Measurements from ENCODE around the gene LGMN.

Gene LGMN

DNA sequence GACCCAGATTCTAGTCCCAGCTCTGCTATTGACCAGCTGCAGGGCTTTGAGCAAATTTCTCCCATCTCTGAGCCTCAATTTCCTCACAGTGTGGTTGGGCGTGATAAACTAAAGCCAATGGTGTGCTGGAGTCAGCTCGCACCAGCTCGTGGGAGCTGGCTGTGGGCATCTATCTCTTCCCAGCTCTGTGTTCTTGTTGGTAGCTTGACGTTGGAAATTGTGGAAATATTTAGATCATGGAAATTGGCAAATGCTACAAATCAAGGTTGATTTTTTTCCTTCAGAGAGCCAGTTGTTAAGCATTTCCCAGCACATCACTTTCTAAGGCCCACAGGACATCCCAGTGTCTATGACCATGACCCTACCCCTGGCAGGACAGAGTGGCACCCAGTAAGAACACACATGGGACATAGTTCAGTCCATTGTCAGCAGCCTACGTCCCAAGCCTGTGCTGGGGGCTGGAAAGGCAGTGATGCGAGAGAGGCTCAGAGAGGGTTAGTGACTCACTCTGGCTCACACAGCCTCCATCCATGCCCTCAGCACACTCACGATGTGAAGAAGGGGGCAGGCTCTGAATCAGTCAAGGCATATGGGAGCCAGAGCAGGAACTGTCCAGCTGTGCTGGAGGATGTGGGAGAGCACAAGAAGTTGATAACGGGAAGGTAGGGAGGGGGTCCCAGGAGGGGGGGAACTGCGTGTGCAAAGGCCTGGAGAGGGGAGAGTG, 77.6 kb downstream of the LGMN start:
- DNase-seq: no peak

DNA sequence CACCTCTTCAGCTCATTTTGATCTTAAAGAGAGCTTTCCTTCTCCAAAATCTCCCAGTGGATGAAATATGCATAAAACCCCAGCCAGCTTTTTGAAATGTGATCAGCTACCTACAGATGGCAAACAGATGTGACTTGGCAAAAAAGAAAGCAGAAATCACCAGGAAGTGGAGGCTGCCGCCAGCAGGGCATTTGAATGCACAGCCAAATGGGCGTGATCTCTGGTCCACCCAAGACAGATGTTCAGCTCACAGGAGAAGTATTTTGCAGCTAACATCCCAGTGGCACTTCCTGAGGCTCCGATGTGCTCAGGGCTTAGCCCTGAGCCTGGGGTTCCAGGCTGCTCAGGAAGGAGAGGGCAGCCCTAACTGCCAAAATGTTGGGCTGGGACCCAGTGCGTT, 78.3 kb downstream of the LGMN start:
- no peak for DNase-seq

DNA sequence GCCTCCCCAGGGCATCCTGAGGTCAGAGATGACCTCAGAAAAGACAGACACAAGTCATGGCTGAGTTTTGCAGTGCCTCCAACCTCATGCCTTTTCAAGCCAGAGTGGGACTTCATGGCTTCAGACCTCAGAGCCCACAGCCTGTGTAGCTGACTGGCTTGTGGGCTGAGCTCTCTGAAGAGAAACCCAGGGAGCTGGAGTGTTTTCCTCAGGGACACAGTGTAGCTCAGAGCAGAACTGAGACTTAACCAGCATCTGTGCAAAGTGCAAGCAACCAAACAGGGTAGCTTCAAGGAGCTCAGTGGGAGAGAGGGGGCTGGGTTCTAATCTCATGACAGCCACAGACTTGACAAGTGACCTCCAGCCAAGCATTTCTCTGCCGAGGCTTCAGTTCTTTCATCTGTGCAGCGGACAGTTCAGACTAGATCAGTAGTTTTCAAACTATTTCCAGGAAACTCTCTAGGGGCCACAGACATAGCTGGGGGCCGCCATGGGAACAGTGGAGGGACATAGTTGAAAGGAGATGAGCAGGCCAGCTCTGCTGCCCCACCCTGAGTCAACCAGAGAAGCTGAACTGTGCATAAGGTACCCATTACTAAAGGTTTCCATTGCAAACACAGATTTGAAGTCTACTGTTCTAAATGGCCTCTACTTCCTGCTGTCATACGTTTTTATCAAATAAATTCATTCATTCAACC, 80.0 kb downstream of the LGMN start:
- DNase-seq: no peak

DNA sequence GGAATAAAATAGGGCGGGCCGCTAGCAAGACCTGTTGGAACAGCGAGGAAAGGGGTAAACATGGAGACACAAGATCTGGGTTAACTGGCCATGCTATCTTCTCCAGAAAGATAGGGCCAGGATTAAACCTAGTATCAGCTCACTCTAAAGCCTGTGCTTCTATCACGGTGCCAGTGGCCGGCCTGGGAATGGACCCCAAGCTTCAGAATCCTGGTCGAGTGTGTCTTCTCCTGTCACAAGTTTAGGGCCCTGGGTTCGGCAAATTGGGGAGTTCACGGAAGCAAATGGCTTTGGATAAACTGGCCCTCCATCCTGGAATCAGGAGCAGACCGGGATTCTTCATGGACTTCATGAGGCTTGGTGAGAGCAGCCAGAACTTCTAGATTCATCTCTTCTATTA, 82.2 kb downstream of the LGMN start:
- DNase-seq: no peak

DNA sequence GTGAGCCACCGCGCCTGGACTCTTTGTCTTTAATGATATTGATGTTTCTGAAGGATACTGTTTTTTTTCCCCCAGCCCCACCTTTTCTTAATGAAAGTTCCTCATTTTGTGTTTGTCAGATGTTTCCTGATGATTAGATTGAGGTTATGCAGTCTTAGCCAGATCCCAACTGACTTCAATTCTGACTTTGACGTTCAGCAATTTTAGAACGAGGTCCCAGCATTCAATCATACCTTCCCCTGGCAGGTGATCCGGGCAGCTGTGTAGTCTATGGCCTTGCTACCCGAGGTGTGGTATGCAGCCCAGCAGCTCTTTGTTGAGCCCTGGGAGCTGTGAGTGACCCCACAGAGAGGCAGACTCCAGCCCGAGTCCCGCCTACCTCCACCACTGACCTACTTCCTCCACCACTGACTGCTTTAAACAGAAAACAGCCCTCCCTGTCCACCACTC, 82.7 kb downstream of the LGMN start:
- no peak for DNase-seq

DNA sequence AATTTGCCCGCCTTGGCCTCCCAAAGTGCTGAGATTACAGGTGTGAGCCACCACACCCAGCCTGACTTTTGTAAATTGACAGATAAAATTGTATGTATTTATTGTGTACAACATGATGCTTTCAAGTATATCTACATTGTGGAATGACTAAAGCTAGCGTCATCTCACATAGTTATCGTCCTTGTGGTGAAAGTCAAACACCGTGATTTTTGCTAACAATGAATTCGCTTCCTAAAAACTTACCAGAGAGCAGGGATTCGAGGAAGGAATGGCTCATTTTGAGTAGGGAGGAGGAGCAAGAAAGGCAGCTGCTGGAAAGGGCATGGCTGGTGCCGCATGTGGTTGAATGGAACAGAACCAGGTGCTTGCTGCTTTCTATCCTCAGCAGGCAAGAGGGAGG, 85.4 kb downstream of the LGMN start:
- DNase-seq: no peak

DNA sequence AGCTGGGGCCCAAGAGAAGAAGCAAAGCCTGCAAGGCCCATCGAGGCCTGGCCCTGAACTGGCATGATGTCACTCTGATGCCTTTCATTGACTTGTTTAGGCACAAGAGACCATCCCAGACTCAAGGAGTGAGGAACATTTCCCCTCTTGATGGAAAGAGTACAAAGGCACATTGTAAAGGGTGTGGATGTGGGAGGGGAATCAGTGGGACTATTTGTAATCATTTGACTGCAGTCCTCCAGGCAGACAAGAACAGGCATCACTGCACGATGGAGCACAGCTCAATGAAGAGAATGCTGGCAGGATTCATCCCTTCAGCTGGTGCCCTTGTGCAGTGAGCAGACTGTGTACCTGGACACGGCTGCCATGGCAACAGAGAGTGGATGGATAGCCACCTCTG, 87.9 kb downstream of the LGMN start:
- no peak for DNase-seq

DNA sequence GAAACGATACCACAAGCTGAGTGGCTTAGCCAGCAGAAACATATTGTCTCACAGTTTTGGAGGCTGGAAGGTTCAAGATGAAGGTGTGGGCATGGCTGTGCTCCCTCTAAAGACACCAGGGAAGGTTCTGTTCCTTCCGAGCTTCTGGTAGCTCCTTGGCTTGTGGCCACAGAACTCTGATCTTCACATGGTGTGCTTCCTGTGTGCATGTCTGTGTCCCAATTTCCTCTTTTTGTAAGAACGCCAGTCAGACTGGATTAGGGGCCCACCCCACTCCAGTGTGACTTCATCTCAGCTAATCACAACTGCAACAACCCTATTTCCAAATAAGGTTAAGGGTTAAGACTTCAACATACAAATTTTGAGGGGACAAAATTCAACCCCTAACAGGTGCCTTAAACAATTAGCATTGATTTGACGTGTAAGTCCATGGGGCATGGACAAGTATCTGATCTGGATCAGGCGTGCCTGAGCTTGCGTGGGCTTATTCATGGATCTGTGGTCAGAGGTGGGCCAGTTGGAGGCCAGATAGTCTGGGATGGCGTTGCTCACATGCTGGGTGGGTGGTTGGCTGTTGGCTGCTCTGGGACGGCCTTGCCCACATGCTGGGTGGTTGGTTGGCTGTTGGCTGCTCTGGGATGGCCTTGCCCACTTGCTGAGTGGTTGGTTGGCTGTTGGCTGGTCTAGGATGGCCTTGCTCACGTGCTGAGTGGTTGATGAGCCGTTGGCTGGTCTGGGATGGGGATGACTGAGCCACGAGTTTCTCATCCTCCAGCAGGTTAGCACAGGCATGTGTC, 88.5 kb downstream of the LGMN start:
- no peak for DNase-seq

DNA sequence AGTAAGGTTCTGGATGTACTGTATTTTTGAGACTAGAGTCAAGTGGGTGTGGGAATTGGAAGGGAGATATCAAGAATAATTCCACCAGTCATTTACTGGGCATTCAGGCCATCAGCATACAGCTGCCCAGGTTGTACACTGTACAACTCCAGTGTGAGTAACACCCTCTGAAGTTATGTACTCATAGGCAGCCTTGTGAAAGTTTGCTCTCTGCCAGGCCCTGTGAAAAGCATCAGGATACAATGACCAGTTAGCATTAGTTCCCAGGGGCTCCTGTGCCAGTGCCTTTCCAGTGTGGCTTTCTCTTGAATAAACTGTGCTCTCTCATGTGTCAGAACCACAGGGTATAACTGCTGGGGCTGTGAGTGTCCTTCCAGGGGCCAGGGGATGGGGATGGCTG, 89.7 kb downstream of the LGMN start:
- no peak for DNase-seq

DNA sequence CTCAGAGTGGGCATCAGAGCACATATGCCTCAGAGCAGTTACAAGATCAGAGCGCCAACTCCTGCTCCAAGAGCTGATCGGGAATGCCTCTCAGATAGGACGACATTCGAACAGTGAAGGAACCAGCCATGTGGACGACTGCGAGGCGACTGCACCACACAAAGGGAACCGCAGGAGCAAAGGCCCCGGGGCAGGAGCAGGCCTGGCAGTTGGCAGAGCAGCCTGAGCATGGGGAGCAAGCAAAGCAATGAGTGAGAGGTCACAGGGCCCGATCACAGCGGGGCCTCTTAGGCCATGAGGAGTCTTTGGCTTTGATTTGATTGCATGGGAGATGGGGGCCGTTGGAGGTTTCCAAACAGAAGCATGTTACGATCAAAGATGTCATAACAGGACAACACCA, 90.3 kb downstream of the LGMN start:
- no peak for DNase-seq

DNA sequence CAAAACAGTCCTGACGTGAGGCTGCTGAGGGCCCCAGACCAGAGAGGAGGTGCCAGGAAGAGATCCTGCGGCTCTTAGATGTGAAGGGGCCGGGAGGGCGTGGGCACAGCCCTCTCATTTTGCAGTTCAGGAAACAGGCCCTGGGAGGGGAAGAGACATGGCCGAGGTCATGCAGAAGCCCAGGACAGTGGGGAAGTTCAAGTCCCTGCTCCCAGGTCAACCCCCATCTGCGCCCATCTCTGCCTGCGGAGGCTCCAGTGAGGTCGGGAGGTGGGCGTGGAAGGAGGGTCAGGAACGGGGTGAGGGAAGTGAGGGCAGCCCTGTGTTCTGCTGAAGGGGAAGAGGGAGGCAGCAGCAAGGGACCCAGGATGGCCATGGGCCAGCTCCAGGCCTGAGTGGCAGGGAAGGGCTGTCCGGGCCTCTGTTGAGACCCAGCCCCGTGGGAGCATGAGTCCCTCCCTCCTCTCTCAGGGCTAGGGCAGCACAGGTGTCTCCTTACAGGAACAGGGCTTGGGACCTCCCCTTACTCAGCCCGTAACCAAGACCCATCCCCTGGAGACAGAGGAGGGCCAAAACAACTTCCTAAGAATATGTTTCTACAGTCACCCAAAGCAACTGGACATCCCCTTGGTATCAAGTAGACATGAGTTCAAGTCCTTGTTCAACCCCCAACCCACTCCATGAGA, 90.8 kb downstream of the LGMN start:
- DNase-seq: no peak

DNA sequence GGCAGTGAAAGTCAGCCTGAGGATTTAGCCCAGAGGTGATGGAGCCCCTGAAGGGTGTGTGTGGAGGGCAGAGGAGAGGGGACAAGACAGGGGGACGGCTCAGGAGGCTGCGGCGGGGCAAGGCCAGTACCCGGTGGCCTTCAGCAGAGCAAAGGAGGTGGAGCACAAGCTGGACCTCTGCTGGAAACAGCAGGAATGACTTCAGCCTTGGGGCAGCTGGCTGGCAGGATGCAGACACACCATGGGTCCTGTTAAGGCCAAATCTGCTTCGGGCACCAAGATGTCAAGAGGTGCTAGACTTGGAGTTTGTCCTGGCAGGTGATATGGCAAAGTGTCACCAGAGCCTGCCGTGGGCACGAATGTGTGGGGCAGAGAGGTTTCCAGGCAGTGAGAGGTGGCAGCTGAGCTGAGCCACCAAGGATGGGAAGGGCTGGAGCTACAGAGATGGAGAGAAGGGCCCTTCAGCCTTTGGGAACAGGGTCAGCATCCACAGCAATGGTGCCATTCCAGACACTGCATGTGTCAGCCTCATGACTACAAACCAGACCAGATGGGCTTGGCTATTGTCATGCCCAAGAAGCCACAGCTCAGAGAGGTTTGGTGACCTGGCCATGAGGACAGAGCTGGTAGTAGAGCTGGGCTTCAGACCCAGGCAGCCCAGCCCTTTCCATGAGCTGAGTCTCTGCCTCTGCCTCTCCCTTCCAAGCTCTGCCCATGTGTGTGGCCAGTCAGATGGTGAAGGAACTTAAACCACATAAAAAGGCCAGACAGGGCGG, 91.9 kb downstream of the LGMN start:
- DNase-seq: no peak

DNA sequence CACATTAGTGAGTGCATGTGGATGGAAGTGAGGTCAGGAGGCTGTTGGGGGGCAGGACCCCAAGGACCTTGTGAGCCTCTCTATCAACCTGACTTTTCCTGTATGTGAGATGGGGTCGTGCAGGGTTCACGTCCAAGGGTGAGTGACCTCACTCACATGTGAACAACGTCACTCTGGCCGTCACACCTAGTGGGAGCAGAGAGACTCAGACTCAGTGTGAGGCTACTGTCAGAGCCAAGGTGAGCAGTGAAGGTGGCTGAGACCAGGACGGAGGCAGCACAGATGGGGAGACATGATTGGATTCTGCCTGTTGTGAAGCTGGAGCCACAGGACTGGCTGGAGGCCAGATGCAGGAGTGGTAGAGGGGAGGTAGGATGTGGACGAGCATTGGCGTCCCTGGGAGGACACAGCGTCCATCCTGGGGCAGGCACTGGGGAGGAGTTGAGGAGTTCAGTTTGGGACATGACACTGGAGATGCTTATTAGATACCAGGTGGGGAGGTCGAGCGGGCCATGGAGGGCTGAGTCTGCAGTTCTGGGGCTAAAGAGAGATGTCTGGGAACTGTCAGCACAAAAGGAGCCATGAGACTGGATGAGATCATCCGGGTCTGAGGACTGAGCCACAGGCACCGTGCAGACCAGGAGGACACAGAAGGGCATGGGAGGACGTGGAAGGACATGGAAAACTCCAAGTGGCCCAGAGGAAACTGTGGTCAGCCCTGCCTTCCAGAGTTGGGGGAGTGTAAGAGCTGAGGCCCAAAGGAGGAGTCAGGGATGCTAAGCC, 92.8 kb downstream of the LGMN start:
- no peak for DNase-seq

DNA sequence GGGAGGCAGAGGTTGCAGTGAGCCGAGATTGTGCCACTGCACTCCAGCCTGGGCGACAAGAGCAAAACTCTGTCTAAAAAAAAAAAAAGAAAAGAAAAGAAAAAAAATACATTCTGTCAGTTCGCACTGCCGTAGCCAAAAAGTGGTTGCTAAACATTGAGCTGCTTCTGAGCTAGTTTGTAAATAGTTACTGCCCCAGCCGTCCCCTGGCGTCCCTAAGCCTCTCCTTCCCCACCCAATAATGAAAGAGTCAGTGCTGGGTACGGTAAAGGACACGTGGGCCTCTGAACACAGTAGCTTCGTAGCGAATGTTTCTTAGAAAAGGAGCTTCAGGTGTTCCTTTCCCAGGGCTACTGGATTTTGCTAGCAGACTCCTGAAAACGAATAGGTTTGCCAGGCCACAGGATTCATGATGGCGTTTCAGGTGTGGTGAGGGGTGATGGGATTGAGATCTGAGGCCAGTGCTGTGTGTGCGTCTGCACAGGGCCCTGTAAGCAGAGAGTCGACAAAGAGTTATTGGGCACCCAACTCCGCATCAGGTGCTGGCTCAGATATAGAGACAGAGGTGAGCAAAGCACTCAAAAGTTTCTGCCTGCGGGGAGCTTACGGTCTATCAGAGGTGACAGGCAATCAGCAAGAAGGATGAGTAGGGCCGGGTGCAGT, 94.1 kb downstream of the LGMN start:
- DNase-seq: no peak

Measured in NCI-H187 treated with DMSO at 0.1 percent for 48 hours (cell line).